Loucy (cell line): ENCODE results near the gene DNAJC30.
"Not testable (repeated sequence)": the region's sequence is repeated elsewhere in the genome, so short reads cannot be mapped to it uniquely, and the experiment has no call there.

Experiments
- H2AFZ ChIP-seq: fragments of 200-600 bp; sonication (generic); 2 replicates; pipeline ENCODE4 v1.6.0; 2016; ENCODE audit warnings: antibody characterized with exemption, mild to moderate bottlenecking, low read length, moderate library complexity
- H3F3A ChIP-seq: fragments of 200-600 bp; 2 replicates; pipeline ENCODE4 v1.6.0; 2016; ENCODE audit warnings: antibody characterized with exemption, low read depth, mild to moderate bottlenecking
- H3K27me3 ChIP-seq: fragments of 200-600 bp; sonication (generic); 2 replicates; pipeline ENCODE4 v1.6.1; 2014; ENCODE audit warnings: low read length, mild to moderate bottlenecking; ENCODE audit not compliant: insufficient read depth, poor library complexity, severe bottlenecking
- H3K36me3 ChIP-seq: fragments of 200-600 bp; sonication (generic); 2 replicates; pipeline ENCODE4 v1.6.1; 2016; ENCODE audit warnings: low read length; ENCODE audit not compliant: insufficient read depth
- H3K4me1 ChIP-seq: fragments of 200-600 bp; sonication (generic); 2 replicates; pipeline ENCODE4 v1.5.1; 2014; ENCODE audit warnings: low read length, mild to moderate bottlenecking; ENCODE audit not compliant: insufficient read depth, poor library complexity, severe bottlenecking
- H3K4me2 ChIP-seq: fragments of 200-600 bp; sonication (generic); 2 replicates; pipeline ENCODE4 v1.6.0; 2014; ENCODE audit warnings: antibody characterized with exemption, low read length, low read depth, mild to moderate bottlenecking; ENCODE audit not compliant: poor library complexity, severe bottlenecking
- H3K4me3 ChIP-seq: fragments of 200-600 bp; sonication (generic); 2 replicates; pipeline ENCODE4 v1.5.1; 2014; ENCODE audit warnings: low read length, mild to moderate bottlenecking, mixed read lengths; ENCODE audit not compliant: poor library complexity, severe bottlenecking
- H3K79me2 ChIP-seq: fragments of 200-600 bp; sonication (generic); 2 replicates; pipeline ENCODE4 v1.6.1; 2014; ENCODE audit warnings: low read length; ENCODE audit not compliant: insufficient read depth
- H3K9ac ChIP-seq: fragments of 200-600 bp; sonication (generic); 2 replicates; pipeline ENCODE4 v1.6.0; 2014; ENCODE audit warnings: mild to moderate bottlenecking, low read depth, low read length, moderate library complexity; ENCODE audit not compliant: poor library complexity, severe bottlenecking
- H3K9me2 ChIP-seq: fragments of 200-600 bp; sonication (generic); replicated peaks from 2 replicates; pipeline ENCODE4 v1.6.1; 2016; ENCODE audit warnings: low read depth, low read length, mixed read lengths
- H3K9me3 ChIP-seq: fragments of 200-600 bp; sonication (generic); 2 replicates; pipeline ENCODE4 v1.6.1; 2014; ENCODE audit warnings: mild to moderate bottlenecking, antibody characterized with exemption, low read length, low read depth; ENCODE audit not compliant: insufficient read depth
- H4K20me1 ChIP-seq: fragments of 200-600 bp; sonication (generic); 2 replicates; pipeline ENCODE4 v1.6.0; 2014; ENCODE audit warnings: antibody characterized with exemption, low read length, mild to moderate bottlenecking; ENCODE audit not compliant: insufficient read depth, poor library complexity, severe bottlenecking
- EZH2phosphoT487 ChIP-seq: fragments of 200-600 bp; IDR thresholded peaks from 2 replicates; pipeline ENCODE4 v1.6.1; 2018; ENCODE audit warnings: antibody characterized with exemption, mild to moderate bottlenecking, moderate library complexity, borderline replicate concordance
- TF ChIP-seq, protein P1 (sequence below): fragments of 200-600 bp; sonication (generic); conservative IDR thresholded peaks from 2 replicates; pipeline ENCODE4 v1.5.1; 2014; ENCODE audit warnings: mild to moderate bottlenecking, antibody characterized with exemption, low read length

Gene DNAJC30

DNA sequence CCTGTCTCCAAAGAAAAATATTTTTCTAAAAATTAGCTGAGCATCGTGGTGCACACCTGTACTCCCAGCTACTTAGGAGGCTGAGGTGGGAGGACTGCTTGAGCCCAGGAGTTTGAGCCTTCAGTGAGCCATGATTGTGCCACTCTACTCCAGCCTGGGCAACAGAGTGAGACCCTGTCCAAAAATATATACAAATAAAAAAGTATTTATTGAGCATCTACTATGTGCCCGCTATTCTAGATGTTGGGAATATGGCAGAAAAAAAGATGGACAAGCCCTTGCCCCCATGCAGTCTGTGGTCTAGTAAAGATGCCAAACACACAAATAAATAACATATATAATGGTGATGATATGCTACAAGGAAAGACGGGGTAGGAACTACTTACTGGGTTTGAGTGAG lies 40.6 kb upstream of the DNAJC30 start:
- Histone ChIP-seq H3K4me1 (peaks cover 6% of the 10 kb centered on the region), H3K4me3 (no peak overlapping the region), H3K36me3 (no peaks in the 10 kb centered on the region), H3K79me2 (no peaks in the 10 kb centered on the region), H3K27me3 (peaks cover 20% of the 10 kb centered on the region), H4K20me1 (peaks cover 8% of the 10 kb centered on the region), H3K9ac (no peak overlapping the region), H3K9me3 (no peaks in the 10 kb centered on the region), H3K9me2 (no peaks in the 10 kb centered on the region), H3F3A (no peaks in the 10 kb centered on the region), H3K4me2 (no peak overlapping the region), H2AFZ (no peak overlapping the region)
- TF ChIP-seq EZH2phosphoT487: no peak
- TF ChIP-seq, protein P1, sequence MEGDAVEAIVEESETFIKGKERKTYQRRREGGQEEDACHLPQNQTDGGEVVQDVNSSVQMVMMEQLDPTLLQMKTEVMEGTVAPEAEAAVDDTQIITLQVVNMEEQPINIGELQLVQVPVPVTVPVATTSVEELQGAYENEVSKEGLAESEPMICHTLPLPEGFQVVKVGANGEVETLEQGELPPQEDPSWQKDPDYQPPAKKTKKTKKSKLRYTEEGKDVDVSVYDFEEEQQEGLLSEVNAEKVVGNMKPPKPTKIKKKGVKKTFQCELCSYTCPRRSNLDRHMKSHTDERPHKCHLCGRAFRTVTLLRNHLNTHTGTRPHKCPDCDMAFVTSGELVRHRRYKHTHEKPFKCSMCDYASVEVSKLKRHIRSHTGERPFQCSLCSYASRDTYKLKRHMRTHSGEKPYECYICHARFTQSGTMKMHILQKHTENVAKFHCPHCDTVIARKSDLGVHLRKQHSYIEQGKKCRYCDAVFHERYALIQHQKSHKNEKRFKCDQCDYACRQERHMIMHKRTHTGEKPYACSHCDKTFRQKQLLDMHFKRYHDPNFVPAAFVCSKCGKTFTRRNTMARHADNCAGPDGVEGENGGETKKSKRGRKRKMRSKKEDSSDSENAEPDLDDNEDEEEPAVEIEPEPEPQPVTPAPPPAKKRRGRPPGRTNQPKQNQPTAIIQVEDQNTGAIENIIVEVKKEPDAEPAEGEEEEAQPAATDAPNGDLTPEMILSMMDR: no peak

DNA sequence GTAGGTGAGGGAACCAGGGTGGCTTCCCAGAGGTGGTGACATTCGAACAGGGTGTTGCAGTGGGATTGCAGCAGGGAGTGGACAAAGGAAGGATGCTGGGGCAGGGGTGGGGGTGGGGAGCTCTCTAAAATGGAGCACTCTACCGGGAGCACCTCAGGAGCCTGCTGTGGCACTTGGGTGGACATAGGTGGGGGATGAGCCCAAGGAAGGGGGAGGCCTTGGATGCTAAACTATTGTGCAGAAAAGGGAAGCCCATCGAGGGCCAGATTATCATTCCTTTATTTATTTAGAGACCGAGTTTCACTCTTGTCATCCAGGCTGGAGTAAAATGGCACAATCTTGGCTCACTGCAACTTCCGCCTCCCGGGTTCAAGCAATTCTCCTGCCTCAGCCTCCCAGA lies 39.5 kb upstream of the DNAJC30 start:
- TF ChIP-seq, protein P1: no peak
- no peak for TF ChIP-seq EZH2phosphoT487
- Histone ChIP-seq H3K9me3 (no peaks in the 10 kb centered on the region), H3K36me3 (no peaks in the 10 kb centered on the region), H3K4me2 (no peak overlapping the region), H3K4me1 (peaks cover 15% of the 10 kb centered on the region), H3K27me3 (peaks cover 20% of the 10 kb centered on the region), H4K20me1 (peaks cover 16% of the 10 kb centered on the region), H3K9ac (no peak overlapping the region), H3F3A (no peaks in the 10 kb centered on the region), H2AFZ (no peak overlapping the region), H3K4me3 (no peak overlapping the region), H3K79me2 (no peaks in the 10 kb centered on the region), H3K9me2 (no peaks in the 10 kb centered on the region)

DNA sequence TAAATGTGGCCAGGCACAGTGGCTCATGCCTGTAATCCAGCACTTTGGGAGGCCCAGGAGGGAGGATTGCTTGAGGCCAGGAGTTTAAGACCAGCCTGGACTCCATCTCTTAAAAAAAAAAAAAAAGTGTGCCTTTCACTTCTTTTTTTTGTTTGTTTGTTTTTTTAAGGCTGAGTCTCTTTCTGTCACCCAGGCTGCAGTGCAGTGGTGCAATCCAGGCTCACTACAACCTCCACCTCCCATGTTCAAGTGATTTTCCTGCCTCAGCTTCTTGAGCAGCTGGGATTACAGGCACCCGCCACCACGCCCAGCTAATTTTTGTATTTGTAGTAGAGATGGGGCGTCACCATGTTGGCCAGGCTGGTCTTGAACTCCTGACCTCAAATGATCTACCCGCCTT lies 38.9 kb upstream of the DNAJC30 start:
- not testable (repeated sequence) for H3F3A ChIP-seq, H3K9ac ChIP-seq, H2AFZ ChIP-seq, H3K9me3 ChIP-seq, H3K9me2 ChIP-seq, H3K4me3 ChIP-seq, H3K36me3 ChIP-seq, H3K4me2 ChIP-seq, H3K79me2 ChIP-seq
- Histone ChIP-seq H4K20me1 (peaks cover 20% of the 10 kb centered on the region), H3K27me3 (peaks cover 20% of the 10 kb centered on the region), H3K4me1 (peaks cover 21% of the 10 kb centered on the region)

DNA sequence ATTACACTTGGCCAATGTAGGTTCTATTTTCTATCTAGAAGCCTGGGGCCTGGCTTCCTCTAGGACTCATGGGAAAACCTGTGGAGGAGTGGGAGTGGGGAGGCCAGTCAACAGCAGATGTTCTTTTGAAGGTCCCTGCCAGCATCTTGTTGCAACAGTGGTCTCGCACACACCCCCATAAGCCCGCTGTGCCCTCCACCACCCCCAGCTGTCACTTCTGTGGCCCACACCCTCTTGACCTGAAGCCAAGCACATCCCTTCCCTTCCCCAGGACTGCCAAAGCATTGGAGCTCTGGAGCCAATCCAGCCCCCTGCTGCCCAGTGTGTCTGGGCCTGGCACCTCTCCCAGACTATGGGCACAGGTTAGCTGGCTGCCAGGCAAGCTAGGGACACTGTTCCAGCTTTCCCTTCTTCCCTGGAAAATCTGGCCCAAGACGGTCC lies 38.1 kb upstream of the DNAJC30 start:
- H3K4me2 ChIP-seq: no peak overlapping the region
- no peak overlapping the region for H3K9ac ChIP-seq
- H2AFZ ChIP-seq: no peak overlapping the region
- no peaks in the 10 kb centered on the region for H3K36me3 ChIP-seq
- peaks cover 25% of the 10 kb centered on the region for H3K27me3 ChIP-seq
- H3K79me2 ChIP-seq: no peaks in the 10 kb centered on the region
- 0 out of 2 replicates have a peak, but pooled peaks cover 3% of the 10 kb centered on the region for H3F3A ChIP-seq
- peaks cover 28% of the 10 kb centered on the region for H4K20me1 ChIP-seq
- peaks cover 27% of the 10 kb centered on the region for H3K4me1 ChIP-seq
- no peaks in the 10 kb centered on the region for H3K9me3 ChIP-seq
- no peaks in the 10 kb centered on the region for H3K9me2 ChIP-seq
- H3K4me3 ChIP-seq: no peak overlapping the region
- TF ChIP-seq, protein P1: no peak

DNA sequence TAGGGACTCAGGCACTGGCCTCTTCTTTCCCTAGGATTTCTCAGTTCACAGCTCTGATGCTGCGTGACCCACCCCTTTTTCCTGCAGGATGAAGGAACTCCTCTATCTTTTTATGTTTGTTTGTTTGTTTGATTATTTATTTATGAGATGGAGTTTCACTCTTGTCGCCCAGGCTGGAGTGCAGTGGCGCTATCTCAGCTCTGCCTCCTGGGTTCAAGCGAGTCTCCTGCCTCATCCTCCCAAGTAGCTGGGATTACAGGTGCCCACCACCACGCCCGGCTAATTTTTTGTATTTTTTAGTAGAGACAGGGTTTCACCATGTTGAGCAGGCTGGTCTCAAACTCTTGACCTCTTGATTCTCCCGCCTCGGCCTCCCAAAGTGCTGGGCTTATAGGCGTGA lies 37.2 kb upstream of the DNAJC30 start:
- H3F3A ChIP-seq, H3K4me2 ChIP-seq, H3K36me3 ChIP-seq, H3K9me2 ChIP-seq, H2AFZ ChIP-seq, H3K4me3 ChIP-seq, H3K9ac ChIP-seq, H3K9me3 ChIP-seq, H3K79me2 ChIP-seq: not testable (repeated sequence)
- Histone ChIP-seq H4K20me1 (peaks cover 38% of the 10 kb centered on the region), H3K4me1 (peaks cover 36% of the 10 kb centered on the region), H3K27me3 (peaks cover 35% of the 10 kb centered on the region)
